GM12892 (cell line): ENCODE measurements around the gene SNRPD2.
"Not testable (repeated sequence)": the region's sequence is repeated elsewhere in the genome, so short reads cannot be mapped to it uniquely, and the experiment has no call there.

Experiments
- POLR2A ChIP-seq: IDR thresholded peaks from 2 replicates; pipeline ENCODE4 v1.6.1; 2011; ENCODE audit warnings: low read depth, low read length, control low read depth
- POLR2AphosphoS5 ChIP-seq: IDR thresholded peaks from 2 replicates; pipeline ENCODE4 v1.6.1; 2011; ENCODE audit warnings: low read depth, low read length, control low read depth

DNA sequence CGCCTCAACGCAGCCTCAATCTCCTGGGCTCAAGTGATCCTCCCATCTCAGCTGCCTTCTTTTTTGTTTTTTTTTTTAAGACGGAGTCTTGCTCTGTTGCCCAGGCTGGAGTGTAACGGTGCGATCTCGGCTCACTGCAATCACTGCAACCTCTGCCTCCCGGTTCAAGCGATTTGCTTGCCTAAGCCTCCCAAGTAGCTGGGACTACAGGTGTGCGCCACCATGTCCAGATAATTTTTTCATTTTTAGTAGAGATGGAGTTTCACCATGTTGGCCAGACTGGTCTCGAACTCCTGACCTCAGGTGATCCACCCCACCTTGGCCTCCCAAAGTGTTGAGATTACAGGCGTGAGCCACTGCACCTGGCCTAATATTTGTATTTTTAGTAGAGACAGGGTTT lies 28.3 kb upstream of the SNRPD2 start:
- TF ChIP-seq POLR2AphosphoS5, POLR2A: not testable (repeated sequence)
